HG02571 (cell line): ENCODE results near the gene GREB1L.
"Not testable (repeated sequence)": the region's sequence is repeated elsewhere in the genome, so short reads cannot be mapped to it uniquely, and the experiment has no call there.

Experiments
- ATAC-seq: cut with Tn5 transposase; IDR thresholded peaks from one replicate; pipeline ENCODE4 v1.9.1; 2021; ENCODE audit warnings: mild to moderate bottlenecking, moderate library complexity; ENCODE audit not compliant: unreplicated experiment

The GREB1L gene

GRCh38 chr18:21242141-21242779, at the start of gene GREB1L:
TSS of gene GREB1L (plus strand) at chr18:21242232. CDS start at chr18:21383519, 141,287 bp downstream.
- ATAC-seq: no peak

GRCh38 chr18:21192308-21192624, 49.8 kb upstream of the GREB1L start:
- ATAC-seq: no peak

- ATAC-seq: no peak
Measured at GRCh38 chr18:21194871-21195771, 46.9 kb upstream of the GREB1L start.

- ATAC-seq: no peak
Measured at GRCh38 chr18:21196426-21196825, 45.6 kb upstream of the GREB1L start.

GRCh38 chr18:21203126-21203525, 38.9 kb upstream of the GREB1L start:
- no peak for ATAC-seq

- no peak for ATAC-seq
Measured at GRCh38 chr18:21203542-21204241, 38.3 kb upstream of the GREB1L start.

- ATAC-seq: no peak
Measured at GRCh38 chr18:21205695-21206094, 36.3 kb upstream of the GREB1L start.

- ATAC-seq: no peak
Measured at GRCh38 chr18:21210278-21210677, 31.8 kb upstream of the GREB1L start.

GRCh38 chr18:21210784-21211183, 31.2 kb upstream of the GREB1L start:
- ATAC-seq: no peak

- ATAC-seq: not testable (repeated sequence)
Measured at GRCh38 chr18:21214409-21214808, 27.6 kb upstream of the GREB1L start.

GRCh38 chr18:21215490-21215889, 26.5 kb upstream of the GREB1L start:
- no peak for ATAC-seq

- ATAC-seq: no peak
Measured at GRCh38 chr18:21218862-21219261, 23.2 kb upstream of the GREB1L start.

- ATAC-seq: no peak
Measured at GRCh38 chr18:21230436-21230835, 11.6 kb upstream of the GREB1L start.

- no peak for ATAC-seq
Measured at GRCh38 chr18:21241301-21242048, 557 bp upstream of the GREB1L start.

GRCh38 chr18:21242780-21243401, 859 bp downstream of the GREB1L start:
- ATAC-seq: no peak

GRCh38 chr18:21254576-21254975, 12.5 kb downstream of the GREB1L start:
- no peak for ATAC-seq

GRCh38 chr18:21255211-21255610, 13.2 kb downstream of the GREB1L start:
- ATAC-seq: no peak

GRCh38 chr18:21257386-21257785, 15.4 kb downstream of the GREB1L start:
- ATAC-seq: no peak

- no peak for ATAC-seq
Measured at GRCh38 chr18:21260621-21261020, 18.6 kb downstream of the GREB1L start.

GRCh38 chr18:21261352-21261751, 19.3 kb downstream of the GREB1L start:
- ATAC-seq: no peak

GRCh38 chr18:21262244-21262643, 20.2 kb downstream of the GREB1L start:
- no peak for ATAC-seq
